GM18519 (cell line): ENCODE results near the gene LAMP1.
A peak's percentile ranks its signal among the peaks of the same experiment; 100 is the strongest.
"Not testable (repeated sequence)": the region's sequence is repeated elsewhere in the genome, so short reads cannot be mapped to it uniquely, and the experiment has no call there.

Experiments used
- ATAC-seq: cut with Tn5 transposase; IDR thresholded peaks from one replicate; pipeline ENCODE4 v1.9.1; 2021; ENCODE audit warnings: mild to moderate bottlenecking, moderate library complexity; ENCODE audit not compliant: unreplicated experiment, low FRiP score

LAMP1 gene

DNA sequence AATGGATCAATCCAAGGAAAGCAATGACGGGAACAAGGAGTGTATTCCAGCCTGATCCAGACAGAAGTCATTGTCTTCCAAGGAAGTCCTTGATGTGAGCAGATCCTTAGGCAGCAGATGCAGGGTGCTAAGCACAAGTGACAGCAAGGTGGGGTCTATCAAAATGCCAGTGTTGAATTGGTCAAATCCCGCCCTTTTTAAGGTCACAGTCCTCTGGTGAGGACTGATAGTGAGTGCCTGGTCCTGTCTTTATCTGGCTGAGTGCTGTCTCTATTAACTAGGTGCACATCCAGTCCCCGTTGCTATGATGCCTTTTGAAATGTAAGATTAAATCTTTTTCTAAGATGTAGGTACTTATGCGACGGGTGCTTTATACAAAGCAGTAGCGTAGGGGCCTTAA is 1.3 kb upstream of the LAMP1 start:
- ATAC-seq: no peak

- peak; percentile 23 for ATAC-seq
Observed at GRCh38 chr13:113297370-113298042, 467 bp downstream of the LAMP1 start.

DNA sequence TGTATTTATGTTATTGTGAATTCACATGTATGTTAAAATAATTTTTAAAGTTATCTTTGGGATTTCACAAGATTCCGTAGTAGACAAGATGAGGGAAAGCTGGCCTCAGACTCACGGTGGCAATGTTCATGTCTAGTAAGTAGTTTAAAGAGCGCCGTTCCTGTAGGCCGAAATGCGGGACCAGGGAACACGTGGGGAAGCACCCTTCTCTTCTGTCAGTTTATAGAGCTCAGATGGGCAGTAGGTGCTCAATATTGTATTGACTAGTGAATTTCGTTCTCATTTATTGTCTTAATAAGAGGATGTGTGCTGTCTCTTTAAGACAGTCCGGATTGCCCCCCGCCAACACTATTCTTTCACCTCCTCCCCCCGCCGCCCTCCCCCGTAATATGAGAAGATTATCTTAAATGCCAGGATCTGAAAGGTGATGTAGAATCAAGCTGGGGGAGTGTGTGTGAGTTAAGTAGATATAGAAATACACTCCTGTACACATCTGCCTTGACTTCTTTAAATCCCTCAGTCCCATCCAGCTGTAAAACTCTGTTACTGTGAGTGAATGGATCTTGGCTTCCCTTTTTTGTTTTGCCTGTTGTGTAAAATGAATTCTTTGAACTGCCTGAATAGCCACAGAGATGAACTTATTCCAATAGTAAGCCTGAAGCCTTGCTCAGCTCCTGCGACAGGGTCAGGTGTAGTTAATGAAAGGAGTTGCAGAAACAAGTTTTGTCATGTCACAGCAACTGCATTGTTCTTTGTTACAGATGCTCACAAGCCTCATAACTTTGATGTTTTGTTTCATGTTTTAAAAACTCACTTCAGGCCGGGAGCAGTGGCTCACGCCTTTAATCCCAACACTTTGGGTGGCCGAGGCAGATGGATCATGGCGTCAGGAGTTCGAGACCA is 1.3 kb downstream of the LAMP1 start:
- ATAC-seq: no peak

DNA sequence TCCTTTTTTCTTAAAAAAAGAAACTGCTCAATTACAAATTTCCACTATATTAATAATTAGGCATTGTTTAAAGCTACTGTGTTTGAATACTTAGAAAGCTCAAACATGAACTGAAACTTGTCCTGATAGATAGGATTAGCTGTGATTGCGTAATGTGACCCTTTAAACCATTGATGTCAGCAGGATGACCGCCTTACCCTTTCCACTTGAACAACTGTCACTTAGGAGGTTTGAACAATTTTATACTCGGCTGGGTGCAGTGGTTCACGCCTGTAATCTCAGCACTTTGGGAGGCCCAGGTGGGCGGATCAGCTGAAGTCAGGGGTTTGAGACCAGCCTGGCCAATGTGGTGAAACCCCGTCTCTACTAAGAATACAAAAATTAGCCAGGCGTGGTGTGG is 2.9 kb downstream of the LAMP1 start:
- no peak for ATAC-seq

GRCh38 chr13:113302986-113303385 is 5.9 kb downstream of the LAMP1 start:
- no peak for ATAC-seq

GRCh38 chr13:113304121-113304520 is 7.1 kb downstream of the LAMP1 start:
- no peak for ATAC-seq

GRCh38 chr13:113305208-113305607 is 8.2 kb downstream of the LAMP1 start:
- ATAC-seq: no peak

DNA sequence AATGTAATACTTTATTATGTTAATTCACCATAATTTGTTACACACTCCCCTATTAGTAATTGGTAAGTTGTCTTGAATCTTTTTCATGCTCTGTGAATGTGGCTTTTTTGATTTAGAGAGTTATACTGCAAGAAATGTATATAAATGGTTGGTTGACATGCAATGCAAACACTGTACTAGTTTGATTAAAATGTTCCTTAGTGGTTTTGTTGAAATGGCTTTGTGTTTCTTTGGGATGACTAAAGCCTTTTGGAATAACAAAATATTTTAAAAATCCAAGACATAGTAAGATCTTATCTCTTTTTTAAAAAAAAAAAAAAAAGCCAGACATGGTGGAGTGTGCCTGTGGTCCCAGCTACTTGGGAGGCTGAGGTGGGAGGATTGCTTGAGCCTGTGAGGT is 10.5 kb downstream of the LAMP1 start:
- ATAC-seq: no peak

GRCh38 chr13:113309473-113309872 is 12.4 kb downstream of the LAMP1 start:
- no peak for ATAC-seq

GRCh38 chr13:113314112-113314511 is 17.1 kb downstream of the LAMP1 start:
- ATAC-seq: not testable (repeated sequence)

DNA sequence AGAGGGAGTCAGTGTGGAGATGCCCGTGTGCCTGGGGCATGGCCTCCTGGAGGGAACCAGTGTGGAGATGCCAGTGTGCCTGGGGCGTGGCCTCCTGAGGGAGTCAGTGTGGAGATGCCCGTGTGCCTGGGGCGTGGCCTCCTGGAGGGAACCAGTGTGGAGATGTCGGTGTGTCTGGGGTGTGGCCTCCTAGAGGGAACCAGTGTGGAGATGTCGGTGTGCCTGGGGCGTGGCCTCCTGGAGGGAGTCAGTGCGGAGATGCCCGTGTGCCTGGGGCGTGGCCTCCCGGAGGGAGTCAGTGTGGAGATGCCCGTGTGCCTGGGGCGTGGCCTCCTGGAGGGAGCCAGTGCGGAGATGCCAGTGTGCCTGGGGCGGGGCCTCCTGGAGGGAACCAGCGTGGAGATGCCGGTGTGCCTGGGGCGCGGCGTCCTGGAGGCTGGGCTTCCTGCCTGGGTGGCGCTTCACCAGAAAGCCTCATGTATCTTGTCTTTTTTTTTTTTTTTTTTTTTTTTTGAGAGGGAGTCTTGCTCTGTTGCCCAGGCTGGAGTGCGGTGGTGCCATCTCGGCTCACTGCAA is 17.9 kb downstream of the LAMP1 start:
- not testable (repeated sequence) for ATAC-seq

DNA sequence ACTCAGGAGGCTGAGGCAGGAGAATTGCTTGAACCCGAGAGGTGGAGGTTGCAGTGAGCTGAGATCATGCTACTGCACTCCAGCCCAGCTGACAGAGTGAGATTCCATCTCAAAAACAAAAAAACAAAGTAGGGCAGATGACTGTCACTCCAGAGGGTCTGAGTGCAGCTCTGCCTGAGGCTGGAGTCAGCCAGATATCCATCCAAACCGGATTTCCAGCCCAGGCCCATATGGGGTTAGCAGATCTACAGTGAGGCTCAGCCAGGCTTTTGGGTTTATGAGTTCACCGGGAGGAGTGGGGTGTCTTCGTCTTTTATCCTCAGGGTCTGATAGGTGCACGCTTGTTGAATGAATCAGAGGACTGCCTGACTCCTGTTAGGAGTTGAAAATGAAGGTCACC is 19.0 kb downstream of the LAMP1 start:
- ATAC-seq: no peak

- no peak for ATAC-seq
Observed at GRCh38 chr13:113317031-113317430, 20.0 kb downstream of the LAMP1 start.

- ATAC-seq: no peak
Observed at GRCh38 chr13:113318956-113319355, 21.9 kb downstream of the LAMP1 start.

DNA sequence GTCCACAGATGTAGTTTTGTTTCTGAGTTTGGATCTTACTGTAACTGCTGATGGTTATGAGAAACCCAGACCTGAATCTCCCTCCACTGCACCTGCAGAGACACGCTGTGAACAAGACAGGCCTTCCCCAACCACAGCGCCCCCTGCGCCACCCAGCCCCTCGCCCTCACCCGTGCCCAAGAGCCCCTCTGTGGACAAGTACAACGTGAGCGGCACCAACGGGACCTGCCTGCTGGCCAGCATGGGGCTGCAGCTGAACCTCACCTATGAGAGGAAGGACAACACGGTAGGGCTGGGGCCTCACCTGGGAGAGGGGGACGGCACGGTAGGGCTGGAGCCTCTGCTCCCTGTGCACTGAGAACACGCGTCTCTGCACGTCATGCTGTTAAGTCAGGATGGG is 22.3 kb downstream of the LAMP1 start:
- ATAC-seq: no peak

GRCh38 chr13:113320226-113320875 is 23.3 kb downstream of the LAMP1 start:
- ATAC-seq: no peak

- ATAC-seq: no peak
Observed at GRCh38 chr13:113321546-113321945, 24.5 kb downstream of the LAMP1 start.

DNA sequence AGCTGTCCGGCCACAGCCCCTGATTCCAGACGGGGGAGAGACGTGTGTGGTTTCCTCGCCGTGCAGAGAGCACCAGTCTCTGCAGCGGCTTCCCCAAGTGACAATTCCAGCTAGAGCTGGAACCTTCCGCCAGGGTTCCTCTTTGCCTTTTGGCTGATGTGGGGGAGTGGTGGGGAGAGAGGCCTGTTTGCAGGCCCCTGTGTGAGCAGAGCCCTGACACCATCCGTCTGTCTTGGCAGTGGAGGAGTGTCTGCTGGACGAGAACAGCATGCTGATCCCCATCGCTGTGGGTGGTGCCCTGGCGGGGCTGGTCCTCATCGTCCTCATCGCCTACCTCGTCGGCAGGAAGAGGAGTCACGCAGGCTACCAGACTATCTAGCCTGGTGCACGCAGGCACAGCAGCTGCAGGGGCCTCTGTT is 25.0 kb downstream of the LAMP1 start:
- ATAC-seq: no peak

DNA sequence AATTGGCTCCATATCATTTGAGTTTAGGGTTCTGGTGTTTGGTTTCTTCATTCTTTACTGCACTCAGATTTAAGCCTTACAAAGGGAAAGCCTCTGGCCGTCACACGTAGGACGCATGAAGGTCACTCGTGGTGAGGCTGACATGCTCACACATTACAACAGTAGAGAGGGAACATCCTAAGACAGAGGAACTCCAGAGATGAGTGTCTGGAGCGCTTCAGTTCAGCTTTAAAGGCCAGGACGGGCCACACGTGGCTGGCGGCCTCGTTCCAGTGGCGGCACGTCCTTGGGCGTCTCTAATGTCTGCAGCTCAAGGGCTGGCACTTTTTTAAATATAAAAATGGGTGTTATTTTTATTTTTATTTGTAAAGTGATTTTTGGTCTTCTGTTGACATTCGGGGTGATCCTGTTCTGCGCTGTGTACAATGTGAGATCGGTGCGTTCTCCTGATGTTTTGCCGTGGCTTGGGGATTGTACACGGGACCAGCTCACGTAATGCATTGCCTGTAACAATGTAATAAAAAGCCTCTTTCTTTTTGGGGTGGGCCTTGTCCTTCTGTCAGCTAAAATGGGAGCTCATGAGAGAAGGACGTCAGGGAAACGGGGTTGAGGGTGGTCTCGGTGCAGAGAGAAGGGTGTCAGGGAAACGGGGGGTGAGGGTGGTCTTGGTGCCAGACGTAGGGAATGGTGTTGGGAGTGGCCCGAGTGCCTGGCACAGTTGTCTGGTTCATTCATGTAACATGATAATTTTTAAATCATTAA is 26.0 kb downstream of the LAMP1 start:
- ATAC-seq: no peak

GRCh38 chr13:113323869-113324268 is 26.8 kb downstream of the LAMP1 start:
- no peak for ATAC-seq
